IPS-11a (cell line): ENCODE results near the gene RAB12.
"Not testable (repeated sequence)": the region's sequence is repeated elsewhere in the genome, so short reads cannot be mapped to it uniquely, and the experiment has no call there.

Source experiments
- H3K4me3 ChIP-seq: one replicate; pipeline ENCODE4 v1.5.1; 2013; ENCODE audit warnings: low read depth, low read length, control low read depth

RAB12 gene

GRCh38 chr18:8643326-8643878 lies 34.2 kb downstream of the RAB12 start:
- no peak overlapping the region for H3K4me3 ChIP-seq

GRCh38 chr18:8647359-8647758 lies 38.1 kb downstream of the RAB12 start:
- not testable (repeated sequence) for H3K4me3 ChIP-seq

GRCh38 chr18:8651478-8652261 lies 42.4 kb downstream of the RAB12 start:
- H3K4me3 ChIP-seq: not testable (repeated sequence)

GRCh38 chr18:8654503-8655451 lies 45.5 kb downstream of the RAB12 start:
- no peak overlapping the region for H3K4me3 ChIP-seq

- no peak overlapping the region for H3K4me3 ChIP-seq
Measured at GRCh38 chr18:8656232-8656631, 47.0 kb downstream of the RAB12 start.

GRCh38 chr18:8657050-8657820 lies 48.0 kb downstream of the RAB12 start:
- H3K4me3 ChIP-seq: no peak overlapping the region

GRCh38 chr18:8657873-8658470 lies 48.7 kb downstream of the RAB12 start:
- H3K4me3 ChIP-seq: no peak overlapping the region

- H3K4me3 ChIP-seq: no peak overlapping the region
Measured at GRCh38 chr18:8658858-8659485, 49.7 kb downstream of the RAB12 start.

- no peak overlapping the region for H3K4me3 ChIP-seq
Measured at GRCh38 chr18:8659609-8660242, 50.5 kb downstream of the RAB12 start.

- H3K4me3 ChIP-seq: no peak overlapping the region
Measured at GRCh38 chr18:8660316-8660715, 51.1 kb downstream of the RAB12 start.

- H3K4me3 ChIP-seq: no peak overlapping the region
Measured at GRCh38 chr18:8661754-8662559, 52.7 kb downstream of the RAB12 start.

GRCh38 chr18:8662560-8663255 lies 53.5 kb downstream of the RAB12 start:
- no peak overlapping the region for H3K4me3 ChIP-seq

- H3K4me3 ChIP-seq: no peak overlapping the region
Measured at GRCh38 chr18:8667846-8668245, 58.6 kb downstream of the RAB12 start.

GRCh38 chr18:8668381-8668780 lies 59.1 kb downstream of the RAB12 start:
- H3K4me3 ChIP-seq: no peak overlapping the region

- H3K4me3 ChIP-seq: no peak overlapping the region
Measured at GRCh38 chr18:8669571-8669970, 60.3 kb downstream of the RAB12 start.

GRCh38 chr18:8673256-8674209 lies 64.3 kb downstream of the RAB12 start:
- H3K4me3 ChIP-seq: no peak overlapping the region

GRCh38 chr18:8675057-8675456 lies 65.8 kb downstream of the RAB12 start:
- no peak overlapping the region for H3K4me3 ChIP-seq
